NT2/D1 (cell line): ENCODE results near the gene SOX5.
A peak's percentile ranks its signal among the peaks of the same experiment; 100 is the strongest.

ENCODE experiments used
- DNase-seq: peaks from one replicate; pipeline ENCODE4 v3.0.0-alpha.2; 2011; ENCODE audit warnings: low read depth, low spot score
- H3K27me3 ChIP-seq: 2 replicates; pipeline ENCODE4 v1.6.0; 2011; ENCODE audit warnings: mild to moderate bottlenecking; ENCODE audit not compliant: insufficient read length, insufficient read depth
- H3K36me3 ChIP-seq: 2 replicates; pipeline ENCODE4 v1.6.1; 2011; ENCODE audit warnings: mild to moderate bottlenecking, low read length, mixed read lengths; ENCODE audit not compliant: insufficient read depth, insufficient read length
- H3K4me1 ChIP-seq: 2 replicates; pipeline ENCODE4 v1.5.1; 2011; ENCODE audit not compliant: insufficient read depth, insufficient read length
- H3K4me3 ChIP-seq: 2 replicates; pipeline ENCODE4 v1.5.1; 2011; ENCODE audit warnings: low read depth; ENCODE audit not compliant: insufficient read length
- H3K9ac ChIP-seq: 2 replicates; pipeline ENCODE4 v1.6.0; 2011; ENCODE audit warnings: low read depth; ENCODE audit not compliant: insufficient read length
- H3K9me3 ChIP-seq: 2 replicates; pipeline ENCODE4 v1.5.1; 2011; ENCODE audit warnings: mild to moderate bottlenecking, low read length; ENCODE audit not compliant: insufficient read depth
- SUZ12 ChIP-seq: IDR thresholded peaks from 2 replicates; pipeline ENCODE4 v1.6.1; 2011; ENCODE audit not compliant: insufficient read length, insufficient read depth; ENCODE audit errors: extremely low read depth
- YY1 ChIP-seq: IDR thresholded peaks from 2 replicates; pipeline ENCODE4 v1.6.1; 2011; ENCODE audit not compliant: insufficient read length, insufficient read depth
- ZNF274 ChIP-seq: IDR thresholded peaks from 2 replicates; pipeline ENCODE4 v1.6.1; 2011; ENCODE audit warnings: mild to moderate bottlenecking, low read depth, low read length

Gene SOX5

DNA sequence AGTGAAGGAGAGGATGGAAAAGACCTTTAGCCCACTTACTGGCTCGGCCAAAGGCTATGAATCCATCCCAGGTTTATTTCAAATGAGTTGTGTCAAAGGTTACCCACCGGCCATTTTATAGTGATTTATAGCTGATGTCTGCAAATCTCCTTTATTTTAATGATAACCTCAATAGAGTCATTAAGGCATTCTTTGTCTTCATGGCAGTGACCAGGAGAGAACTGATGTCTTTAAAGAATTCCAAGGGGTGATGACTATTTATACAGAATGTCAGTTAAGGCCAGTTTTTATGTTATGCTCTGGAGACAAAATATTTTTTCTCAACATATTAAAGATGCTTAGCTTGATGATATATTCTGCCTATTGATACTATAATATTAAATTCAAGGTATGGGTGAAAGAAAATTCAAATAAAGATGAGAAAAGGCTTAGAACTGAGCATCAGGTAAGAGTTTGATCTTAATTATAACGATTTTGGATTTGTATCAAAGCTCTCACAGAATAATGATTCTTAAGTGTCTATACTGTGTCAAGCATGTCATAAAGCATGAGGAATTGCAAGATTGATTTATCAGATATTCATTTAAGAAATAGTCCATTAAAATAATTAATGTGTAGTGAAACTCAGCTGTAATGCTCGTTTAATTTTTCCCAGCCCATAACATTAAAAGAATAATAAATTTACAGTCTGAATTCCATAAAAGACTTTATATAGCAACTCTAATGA lies 361.5 kb downstream of the SOX5 start:
- no peak for DNase-seq
- no peak overlapping the region for H3K9ac ChIP-seq
- no peaks in the 10 kb centered on the region for H3K27me3 ChIP-seq
- H3K4me1 ChIP-seq = no peaks in the 10 kb centered on the region
- H3K9me3 ChIP-seq = peaks cover 5% of the 10 kb centered on the region; the same call in 1 of the 2 replicates
- H3K36me3 ChIP-seq = no peaks in the 10 kb centered on the region
- TF ChIP-seq YY1 = no peak
- no peak for TF ChIP-seq SUZ12
- TF ChIP-seq ZNF274 = no peak
- H3K4me3 ChIP-seq = no peak overlapping the region

- H3K9ac ChIP-seq = no peak overlapping the region
- peaks cover 5% of the 10 kb centered on the region; the same call in 1 of the 2 replicates for H3K9me3 ChIP-seq
- no peaks in the 10 kb centered on the region for H3K4me1 ChIP-seq
- H3K4me3 ChIP-seq = no peak overlapping the region
- no peaks in the 10 kb centered on the region for H3K27me3 ChIP-seq
- TF ChIP-seq SUZ12 (no peak), ZNF274 (no peak), YY1 (no peak)
- peak; percentile 40 for DNase-seq
- no peaks in the 10 kb centered on the region for H3K36me3 ChIP-seq
These were observed 363.7 kb downstream of the SOX5 start for GRCh38 chr12:23585782-23586163.

GRCh38 chr12:23585156-23585781 lies 364.2 kb downstream of the SOX5 start:
- Histone ChIP-seq H3K4me1 (no peaks in the 10 kb centered on the region), H3K36me3 (no peaks in the 10 kb centered on the region), H3K9me3 (peaks cover 5% of the 10 kb centered on the region; the same call in 1 of the 2 replicates), H3K4me3 (no peak overlapping the region), H3K27me3 (no peaks in the 10 kb centered on the region), H3K9ac (no peak overlapping the region)
- DNase-seq = peak; percentile 48
- TF ChIP-seq YY1 (no peak), ZNF274 (no peak), SUZ12 (no peak)

DNA sequence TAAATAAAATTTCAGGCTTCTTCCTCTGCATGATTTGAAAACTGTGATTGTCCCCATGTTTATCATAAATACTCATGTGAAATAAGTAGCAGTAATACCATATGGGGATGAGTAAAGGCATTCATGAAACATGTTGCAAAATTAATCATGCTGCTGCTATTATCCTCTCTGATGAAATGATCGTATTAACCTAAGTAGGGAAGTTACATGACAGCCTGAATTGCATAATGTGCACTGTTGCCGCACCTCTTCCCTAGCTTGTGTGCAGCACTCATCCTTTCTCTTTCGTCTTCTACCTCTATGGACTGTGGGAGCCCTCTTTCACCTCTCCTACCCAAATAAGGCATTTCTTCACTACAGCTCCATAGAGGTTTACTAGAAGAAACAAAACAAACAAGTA lies 367.6 kb downstream of the SOX5 start:
- no peaks in the 10 kb centered on the region for H3K27me3 ChIP-seq

GRCh38 chr12:23579257-23579656 lies 370.2 kb downstream of the SOX5 start:
- no peaks in the 10 kb centered on the region for H3K9me3 ChIP-seq
- TF ChIP-seq SUZ12 (no peak), ZNF274 (no peak), YY1 (no peak)
- DNase-seq = no peak
- H3K36me3 ChIP-seq = no peaks in the 10 kb centered on the region
- no peak overlapping the region for H3K4me3 ChIP-seq
- H3K9ac ChIP-seq = no peak overlapping the region
- no peaks in the 10 kb centered on the region for H3K4me1 ChIP-seq
- no peaks in the 10 kb centered on the region for H3K27me3 ChIP-seq

More for the DNA sequence above, 367.6 kb downstream of the SOX5 start:
- Histone ChIP-seq H3K9me3 (peaks cover 5% of the 10 kb centered on the region; the same call in 1 of the 2 replicates), H3K36me3 (no peaks in the 10 kb centered on the region), H3K4me3 (no peak overlapping the region), H3K4me1 (no peaks in the 10 kb centered on the region), H3K9ac (no peak overlapping the region)
- DNase-seq = no peak
- TF ChIP-seq SUZ12 (no peak), YY1 (no peak), ZNF274 (no peak)

DNA sequence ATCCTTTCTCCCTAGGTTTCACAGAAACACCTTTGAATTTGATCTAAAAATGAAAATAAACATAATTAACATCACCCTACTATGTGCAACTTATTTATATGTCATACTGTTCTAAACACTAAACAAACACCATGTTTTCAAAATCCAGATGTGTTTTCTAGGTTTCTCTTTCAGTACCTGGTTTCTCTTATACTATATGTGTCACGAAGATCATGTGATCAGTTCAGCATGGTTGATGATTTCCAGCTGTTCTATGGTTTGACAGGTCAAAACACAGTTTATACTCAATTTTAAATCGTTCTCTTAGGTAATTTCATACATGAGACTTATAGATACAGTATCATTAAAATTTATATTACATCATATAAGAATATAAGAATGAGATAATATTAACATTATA lies 373.1 kb downstream of the SOX5 start:
- no peak for TF ChIP-seq SUZ12
- TF ChIP-seq ZNF274 = no peak
- no peak for TF ChIP-seq YY1
- H3K4me1 ChIP-seq = no peaks in the 10 kb centered on the region
- H3K9me3 ChIP-seq = no peaks in the 10 kb centered on the region
- no peak for DNase-seq
- no peak overlapping the region for H3K4me3 ChIP-seq
- no peak overlapping the region for H3K9ac ChIP-seq
- no peaks in the 10 kb centered on the region for H3K27me3 ChIP-seq
- no peaks in the 10 kb centered on the region for H3K36me3 ChIP-seq

GRCh38 chr12:23569356-23569755 lies 380.1 kb downstream of the SOX5 start:
- no peak for DNase-seq
- H3K36me3 ChIP-seq = no peaks in the 10 kb centered on the region
- no peak overlapping the region for H3K4me3 ChIP-seq
- H3K4me1 ChIP-seq = no peaks in the 10 kb centered on the region
- H3K27me3 ChIP-seq = no peaks in the 10 kb centered on the region
- H3K9me3 ChIP-seq = no peaks in the 10 kb centered on the region
- no peak for TF ChIP-seq SUZ12
- no peak for TF ChIP-seq YY1
- no peak for TF ChIP-seq ZNF274
- no peak overlapping the region for H3K9ac ChIP-seq
